Uterus (tissue), 4 donors: Measurements from ENCODE around the gene SP3. TPM values are rescaled to one million over a fixed set of nuclear protein-coding genes. Genes with fewer than 3 reads are reported as not detected.

Experiments
- DNase-seq, 2 donors: peaks; one replicate each; pipeline ENCODE4 v3.0.0-alpha.2; 2019 to 2020
- H3K27ac ChIP-seq, 2 donors: fragments of 200-600 bp; sonication (generic); 1 replicate in 1 of 2; 2 replicates in 1 of 2; pipeline ENCODE4 v1.5.1; 2016 to 2018
- H3K27me3 ChIP-seq, 2 donors: fragments of 200-600 bp; sonication (generic); one replicate each; pipeline ENCODE4 v1.5.1; 2018 to 2019; ENCODE audit warnings: control low read depth in 1 of 2
- H3K36me3 ChIP-seq, 2 donors: fragments of 200-600 bp; sonication (generic); one replicate each; pipeline ENCODE4 v1.5.1; 2019; ENCODE audit warnings: control low read depth in 1 of 2
- H3K4me1 ChIP-seq, 2 donors: fragments of 200-600 bp; sonication (generic); one replicate each; pipeline ENCODE4 v1.5.1; 2018 to 2019; ENCODE audit warnings: control low read depth in 1 of 2
- H3K4me3 ChIP-seq, 2 donors: fragments of 200-600 bp; sonication (generic); 1 replicate in 1 of 2; 2 replicates in 1 of 2; pipeline ENCODE4 v1.5.1; 2018 to 2019; ENCODE audit warnings: mild to moderate bottlenecking in 1 of 2
- H3K9me3 ChIP-seq, 2 donors: fragments of 200-600 bp; sonication (generic); one replicate each; pipeline ENCODE4 v1.5.1; 2019; ENCODE audit warnings: control low read depth in 1 of 2
- POLR2A ChIP-seq, 2 donors: fragments of 450-650 bp; IDR thresholded peaks; one replicate each; pipeline ENCODE4 v1.6.1; 2016; ENCODE audit warnings: antibody characterized with exemption in 2 of 2, mild to moderate bottlenecking in 1 of 2, moderate library complexity in 1 of 2
- intact Hi-C: fragments of 100-400 bp; cut with DNase I; formaldehyde crosslinking; loops from one replicate; pipeline ENCODE4 v1.15.1; 2023; ENCODE audit warnings: low total_unique reads
- total RNA-seq, 4 donors: library from RNA; depleted of rRNA in 3 of 4; stranded (reverse); fragments of >200 nt in 3 of 4; gene quantifications; one replicate each; pipeline versions ENCODE4 v1.1.0 to v1.2.4, GENCODE V29; 2014 to 2023
- TF ChIP-seq, protein P1 (sequence below), 4 experiments: fragments of 200-600 bp in 2 of 4; fragments of 450-650 bp in 2 of 4; sonication (generic) in 2 of 4; IDR thresholded peaks; one replicate each; pipeline ENCODE4 v1.5.1; 2016 to 2019; ENCODE audit warnings: antibody characterized with exemption in 4 of 4, mild to moderate bottlenecking in 2 of 4, moderate library complexity in 1 of 4
- donor health status: DM: yes; HTN: yes; CAD: no.

The SP3 gene
- total RNA-seq, 4 donors from 2014 or later = 100 to 359 (median 220) TPM

DNA sequence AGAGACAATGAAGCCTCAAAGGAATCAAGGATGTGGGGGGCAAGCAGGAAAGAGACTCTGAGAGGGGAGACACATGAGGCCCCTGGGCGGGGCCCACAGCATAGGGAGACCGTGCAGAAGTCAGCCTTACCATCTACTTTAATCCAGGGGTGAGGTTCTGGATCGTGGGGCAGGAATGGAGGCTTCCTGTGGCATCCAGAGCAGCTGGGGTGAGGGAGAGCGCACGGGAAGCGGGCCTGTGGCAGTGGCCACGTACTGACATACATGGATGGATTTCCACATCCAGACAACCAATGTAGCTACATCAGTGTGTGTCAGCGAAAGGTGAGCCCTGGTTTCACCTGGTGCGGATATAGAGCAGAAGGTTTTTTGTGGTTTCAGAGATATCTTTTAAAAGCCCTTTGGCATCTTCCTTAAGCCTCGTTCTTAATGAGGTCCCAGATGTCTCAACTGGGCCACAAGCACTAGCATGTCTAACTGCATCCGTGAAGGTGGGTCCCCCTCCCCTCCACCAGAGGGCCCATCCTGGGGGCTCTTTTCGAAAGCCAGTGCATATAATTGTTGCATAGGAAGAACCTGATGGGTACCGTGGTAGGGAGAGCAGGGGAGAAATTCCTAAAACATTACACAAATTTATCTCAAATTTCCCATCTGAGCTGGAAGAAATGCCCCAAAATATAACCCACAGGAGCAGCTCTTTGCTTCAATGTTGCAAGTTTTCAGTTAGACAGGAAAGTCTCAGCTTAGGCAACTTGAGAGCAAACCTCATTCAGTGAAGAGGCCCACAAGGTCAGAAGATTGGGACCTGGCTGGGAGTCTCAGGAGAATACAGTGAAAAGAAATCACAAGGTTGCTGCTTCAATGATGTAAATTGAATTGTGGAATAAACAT lies 90.9 kb downstream of the SP3 start:
- intact Hi-C loops = no loop called here
- TF ChIP-seq, protein P1, sequence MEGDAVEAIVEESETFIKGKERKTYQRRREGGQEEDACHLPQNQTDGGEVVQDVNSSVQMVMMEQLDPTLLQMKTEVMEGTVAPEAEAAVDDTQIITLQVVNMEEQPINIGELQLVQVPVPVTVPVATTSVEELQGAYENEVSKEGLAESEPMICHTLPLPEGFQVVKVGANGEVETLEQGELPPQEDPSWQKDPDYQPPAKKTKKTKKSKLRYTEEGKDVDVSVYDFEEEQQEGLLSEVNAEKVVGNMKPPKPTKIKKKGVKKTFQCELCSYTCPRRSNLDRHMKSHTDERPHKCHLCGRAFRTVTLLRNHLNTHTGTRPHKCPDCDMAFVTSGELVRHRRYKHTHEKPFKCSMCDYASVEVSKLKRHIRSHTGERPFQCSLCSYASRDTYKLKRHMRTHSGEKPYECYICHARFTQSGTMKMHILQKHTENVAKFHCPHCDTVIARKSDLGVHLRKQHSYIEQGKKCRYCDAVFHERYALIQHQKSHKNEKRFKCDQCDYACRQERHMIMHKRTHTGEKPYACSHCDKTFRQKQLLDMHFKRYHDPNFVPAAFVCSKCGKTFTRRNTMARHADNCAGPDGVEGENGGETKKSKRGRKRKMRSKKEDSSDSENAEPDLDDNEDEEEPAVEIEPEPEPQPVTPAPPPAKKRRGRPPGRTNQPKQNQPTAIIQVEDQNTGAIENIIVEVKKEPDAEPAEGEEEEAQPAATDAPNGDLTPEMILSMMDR (IDR thresholded peaks at IDR 0.05) = no peak
- no peak for TF ChIP-seq POLR2A (IDR thresholded peaks at IDR 0.05)
- Histone ChIP-seq H3K36me3 (no peaks in the 10 kb centered on the region), H3K4me1 (no peaks in the 10 kb centered on the region), H3K27ac (no peak overlapping the region), H3K27me3 (no peaks in the 10 kb centered on the region), H3K4me3 (no peak overlapping the region), H3K9me3 (no peaks in the 10 kb centered on the region)
- DNase-seq = no peak

DNA sequence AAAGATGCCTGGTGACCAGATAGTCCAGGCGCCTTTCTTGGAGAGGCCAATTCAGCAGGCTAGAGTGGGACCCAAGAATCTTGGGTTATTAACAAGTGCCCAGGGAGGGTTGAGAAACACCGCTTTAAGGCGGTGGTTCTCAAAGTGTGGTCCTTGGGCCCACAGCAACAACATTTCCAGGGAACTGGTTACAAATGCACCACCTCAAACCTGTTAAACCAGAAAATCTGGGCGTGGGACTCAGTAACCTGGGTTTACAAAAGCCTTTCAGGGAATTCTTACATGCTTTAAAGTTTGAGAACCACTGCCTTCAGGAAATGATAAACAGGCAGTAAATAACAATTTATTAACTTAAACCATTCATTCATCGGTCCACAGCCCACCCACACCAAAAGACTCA lies 92.5 kb downstream of the SP3 start:
- intact Hi-C loops = no loop called here
- Histone ChIP-seq H3K36me3 (no peaks in the 10 kb centered on the region), H3K9me3 (no peaks in the 10 kb centered on the region), H3K4me3 (no peak overlapping the region), H3K4me1 (no peaks in the 10 kb centered on the region), H3K27me3 (no peaks in the 10 kb centered on the region), H3K27ac (no peak overlapping the region)
- TF ChIP-seq, protein P1 (IDR thresholded peaks at IDR 0.05) = no peak
- TF ChIP-seq POLR2A (IDR thresholded peaks at IDR 0.05) = no peak
- no peak for DNase-seq

DNA sequence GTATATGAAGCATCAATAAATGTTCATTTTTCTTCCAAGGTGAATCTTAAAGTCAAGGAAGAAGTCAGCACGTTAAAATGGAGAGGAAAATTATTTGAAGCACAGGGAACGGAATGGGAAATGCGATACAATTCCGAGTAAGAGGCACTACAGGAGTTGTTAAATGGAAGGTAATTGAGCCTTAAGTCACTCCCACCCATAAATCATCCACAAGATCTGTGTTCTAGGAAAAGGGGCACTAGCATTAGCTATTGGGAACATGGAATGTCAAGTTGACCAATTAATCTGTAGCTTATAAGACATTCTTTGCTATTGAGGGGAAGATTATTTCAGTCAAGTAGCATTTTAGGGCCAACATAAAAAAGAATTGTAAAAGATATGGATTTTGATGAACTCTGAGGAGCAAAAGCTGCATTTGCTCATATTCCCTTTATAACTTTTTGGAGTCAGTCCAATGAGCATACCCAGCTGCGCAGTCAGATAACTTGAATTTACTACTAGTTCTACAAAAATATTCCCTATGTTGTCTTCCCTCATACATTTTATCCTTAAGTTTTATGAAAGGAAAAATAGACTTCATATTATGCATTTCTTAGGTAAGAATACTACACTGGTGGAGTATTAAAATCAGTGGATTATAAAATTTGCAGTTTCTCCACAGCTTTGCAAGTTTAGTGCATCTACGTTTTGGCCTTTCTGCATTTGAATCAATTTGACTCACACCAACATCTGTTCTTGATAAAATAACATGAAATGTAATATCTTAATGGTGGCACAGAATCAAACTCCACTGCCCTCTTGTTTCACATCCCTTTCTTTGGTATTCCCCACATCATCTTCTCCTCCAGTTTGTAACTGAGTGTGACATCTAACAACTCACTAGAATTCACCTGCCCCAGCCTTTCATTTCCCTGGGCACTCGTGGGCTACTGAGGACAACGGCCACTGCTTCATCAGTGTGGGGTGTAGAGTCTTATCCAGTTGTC lies 95.6 kb downstream of the SP3 start:
- Histone ChIP-seq H3K9me3 (no peaks in the 10 kb centered on the region), H3K36me3 (no peaks in the 10 kb centered on the region), H3K4me3 (no peak overlapping the region), H3K4me1 (no peaks in the 10 kb centered on the region), H3K27ac (peak overlapping the region in 1 of 2 donors; percentile 81), H3K27me3 (no peaks in the 10 kb centered on the region)
- TF ChIP-seq POLR2A (IDR thresholded peaks at IDR 0.05) = no peak
- TF ChIP-seq, protein P1 (IDR thresholded peaks at IDR 0.05) = no peak
- DNase-seq = no peak
- intact Hi-C loops = no loop called here

DNA sequence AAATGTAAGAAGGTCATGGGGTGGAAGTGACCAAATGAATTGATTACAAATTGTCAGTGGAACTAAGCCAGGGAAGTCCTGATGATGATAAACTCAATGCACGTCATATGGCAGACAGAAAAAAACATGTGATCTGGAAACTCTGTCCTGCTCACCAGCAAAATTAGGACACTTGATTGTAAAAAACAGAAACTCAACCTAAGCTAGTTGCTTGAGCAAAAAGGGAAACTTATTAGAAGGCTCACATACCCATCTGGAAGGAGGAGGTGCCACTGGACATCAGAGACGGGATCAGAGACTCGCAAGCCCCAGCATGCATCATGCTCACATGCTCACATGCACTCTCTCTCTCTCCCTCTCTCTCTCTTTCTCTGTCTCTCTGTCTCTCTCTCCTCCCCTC lies 96.8 kb downstream of the SP3 start:
- Histone ChIP-seq H3K9me3 (no peaks in the 10 kb centered on the region), H3K27ac (peak overlapping the region; percentile 71 to 81), H3K36me3 (no peaks in the 10 kb centered on the region), H3K27me3 (no peaks in the 10 kb centered on the region), H3K4me1 (no peaks in the 10 kb centered on the region), H3K4me3 (no peak overlapping the region)
- no peak for TF ChIP-seq POLR2A (IDR thresholded peaks at IDR 0.05)
- TF ChIP-seq, protein P1 (IDR thresholded peaks at IDR 0.05) = no peak
- intact Hi-C loops = no loop called here
- no peak for DNase-seq
